H1 (cell line): ENCODE data around the gene KCNK7. TPM values are rescaled to one million over a fixed set of nuclear protein-coding genes. Genes with fewer than 3 reads are reported as not detected.

Source experiments
- CTCF ChIA-PET: fragments of 300-600 bp; sonication (Branson Sonifier 250); formaldehyde crosslinking; loops from one replicate; lab custom pipeline; 2021; ENCODE audit not compliant: partially characterized antibody; lab: Charles Lee
- POLR2A ChIA-PET: fragments of 300-600 bp; sonication (Branson Sonifier 250); formaldehyde crosslinking; loops from one replicate; lab custom pipeline; 2021; ENCODE audit warnings: inconsistent platforms; ENCODE audit not compliant: partially characterized antibody; lab: Charles Lee
- DNase-seq, 2 experiments: peaks; one replicate each; pipeline versions ENCODE4 v3.0.0 to v3.0.0-alpha.2; 2010 to 2022; ENCODE audit warnings: low spot score in 2 of 2, low read depth in 1 of 2, mixed read lengths in 1 of 2
- FAIRE-seq: peaks from 2 replicates; lab custom pipeline; 2011; peaks lifted over from hg19 to GRCh38; lab: Jason Lieb, UNC
- H2AFZ ChIP-seq: 2 replicates; pipeline ENCODE4 v1.8.1; 2012; ENCODE audit warnings: low read length, inconsistent platforms
- H2AK5ac ChIP-seq: 2 replicates; pipeline ENCODE4 v1.6.1; 2013; ENCODE audit warnings: low read depth, low read length
- H2BK120ac ChIP-seq: replicated peaks from 2 replicates; pipeline ENCODE3; 2013; ENCODE audit warnings: low read depth, low read length, inconsistent platforms
- H2BK12ac ChIP-seq: 2 replicates; pipeline ENCODE4 v1.6.1; 2013; ENCODE audit warnings: low read depth, low read length
- H2BK15ac ChIP-seq: 2 replicates; pipeline ENCODE4 v1.6.1; 2013; ENCODE audit warnings: low read length
- H2BK20ac ChIP-seq: 2 replicates; pipeline ENCODE4 v1.6.1; 2013; ENCODE audit warnings: low read length
- H2BK5ac ChIP-seq: 2 replicates; pipeline ENCODE4 v1.6.1; 2013; ENCODE audit warnings: low read depth, low read length
- H3K14ac ChIP-seq: 2 replicates; pipeline ENCODE4 v1.6.1; 2013; ENCODE audit warnings: inconsistent platforms; ENCODE audit not compliant: insufficient read length
- H3K18ac ChIP-seq: 2 replicates; pipeline ENCODE4 v1.6.1; 2013; ENCODE audit warnings: low read length; ENCODE audit errors: extremely low read depth
- H3K23ac ChIP-seq: 2 replicates; pipeline ENCODE4 v1.6.1; 2013; ENCODE audit warnings: inconsistent platforms; ENCODE audit not compliant: insufficient read length
- H3K23me2 ChIP-seq: 2 replicates; pipeline ENCODE4 v1.6.1; 2013; ENCODE audit warnings: low read depth, low read length
- H3K27ac ChIP-seq: 2 replicates; pipeline ENCODE4 v1.6.1; 2011; ENCODE audit warnings: low read depth, low read length, inconsistent platforms
- H3K27me3 ChIP-seq, 4 experiments: replicated peaks in 1 of 4; 1 replicate in 1 of 4; 2 replicates in 3 of 4; pipeline versions ENCODE4 v1.6.1 to v1.8.1; 2011 to 2013; ENCODE audit warnings: low read length in 3 of 4, mild to moderate bottlenecking in 3 of 4, inconsistent platforms in 2 of 4, mixed read lengths in 2 of 4, moderate library complexity in 1 of 4; ENCODE audit not compliant: control insufficient read depth in 3 of 4, insufficient read depth in 3 of 4; ENCODE audit errors: extremely low read depth in 1 of 4
- H3K36me3 ChIP-seq, 4 experiments: 2 replicates each; pipeline versions ENCODE4 v1.6.1 to v1.8.1; 2011 to 2013; ENCODE audit warnings: mild to moderate bottlenecking in 4 of 4, low read length in 3 of 4, moderate library complexity in 2 of 4, control low read depth in 1 of 4, inconsistent platforms in 1 of 4; ENCODE audit not compliant: insufficient read depth in 4 of 4, control insufficient read depth in 2 of 4
- H3K4ac ChIP-seq: replicated peaks from 2 replicates; pipeline ENCODE3; 2013; ENCODE audit warnings: low read length, low read depth, mixed read lengths, inconsistent platforms; ENCODE audit not compliant: insufficient read length
- H3K4me1 ChIP-seq, 4 experiments: replicated peaks in 1 of 4; 1 replicate in 1 of 4; 2 replicates in 3 of 4; pipeline versions ENCODE4 v1.6.1 to v1.8.1; 2011 to 2013; ENCODE audit warnings: low read length in 3 of 4, inconsistent platforms in 2 of 4, mixed read lengths in 1 of 4; ENCODE audit not compliant: insufficient read depth in 4 of 4, control insufficient read depth in 3 of 4
- H3K4me2 ChIP-seq, 2 experiments: 2 replicates each; pipeline versions ENCODE4 v1.6.1 to v1.8.1; 2011 to 2013; ENCODE audit warnings: low read depth in 2 of 2, low read length in 2 of 2, control low read depth in 1 of 2, inconsistent platforms in 1 of 2, mild to moderate bottlenecking in 1 of 2; ENCODE audit not compliant: insufficient read depth in 1 of 2
- H3K4me3 ChIP-seq, 4 experiments: fragments of 200-600, 300-600 bp in 1 of 4; sonication (generic), shearing (Covaris generic), sonication (Bioruptor Twin) in 1 of 4; 2 replicates each; pipeline versions ENCODE4 v1.5.1 to v1.8.1; 2011 to 2016; ENCODE audit warnings: low read length in 4 of 4, low read depth in 3 of 4, control low read depth in 2 of 4, inconsistent platforms in 2 of 4, mild to moderate bottlenecking in 2 of 4, mixed read lengths in 1 of 4, moderate library complexity in 1 of 4; ENCODE audit not compliant: insufficient read depth in 2 of 4; ENCODE audit errors: extremely low read depth in 1 of 4
- H3K56ac ChIP-seq: replicated peaks from 2 replicates; pipeline ENCODE3; 2013; ENCODE audit warnings: low read depth, mild to moderate bottlenecking, mixed read lengths, low read length, inconsistent platforms; ENCODE audit not compliant: insufficient read length
- H3K79me1 ChIP-seq: 2 replicates; pipeline ENCODE4 v1.6.1; 2013; ENCODE audit warnings: low read depth, low read length, control low read depth
- H3K79me2 ChIP-seq, 2 experiments: 2 replicates each; pipeline versions ENCODE4 v1.6.1 to v1.8.1; 2012 to 2013; ENCODE audit warnings: low read length in 2 of 2, mild to moderate bottlenecking in 2 of 2, inconsistent platforms in 1 of 2; ENCODE audit not compliant: insufficient read depth in 2 of 2, control insufficient read depth in 1 of 2
- H3K9ac ChIP-seq, 4 experiments: replicated peaks in 1 of 4; 1 replicate in 1 of 4; 2 replicates in 3 of 4; pipeline versions ENCODE4 v1.6.1 to v1.8.1; 2011 to 2013; ENCODE audit warnings: low read depth in 3 of 4, low read length in 3 of 4, control low read depth in 2 of 4, mild to moderate bottlenecking in 2 of 4, moderate library complexity in 2 of 4, inconsistent platforms in 1 of 4; ENCODE audit errors: extremely low read depth in 1 of 4
- H3K9me3 ChIP-seq, 2 experiments: 2 replicates each; pipeline versions ENCODE4 v1.6.1 to v1.8.1; 2012 to 2013; ENCODE audit warnings: mild to moderate bottlenecking in 2 of 2, moderate library complexity in 2 of 2, control low read depth in 1 of 2, inconsistent platforms in 1 of 2, low read depth in 1 of 2, low read length in 1 of 2, mixed read lengths in 1 of 2; ENCODE audit not compliant: insufficient read depth in 2 of 2
- H4K20me1 ChIP-seq, 2 experiments: replicated peaks in 1 of 2; 2 replicates each; pipeline versions ENCODE3 to v1.8.1; 2011 to 2013; ENCODE audit warnings: inconsistent platforms in 2 of 2, low read length in 2 of 2, mild to moderate bottlenecking in 1 of 2; ENCODE audit not compliant: insufficient read depth in 2 of 2, control insufficient read depth in 1 of 2
- H4K5ac ChIP-seq: 2 replicates; pipeline ENCODE4 v1.6.1; 2013; ENCODE audit warnings: low read length, low read depth, mixed read lengths, inconsistent platforms; ENCODE audit not compliant: insufficient read length
- H4K8ac ChIP-seq: 2 replicates; pipeline ENCODE4 v1.8.0; 2013; ENCODE audit warnings: mild to moderate bottlenecking, moderate library complexity, low read length, inconsistent platforms; ENCODE audit not compliant: insufficient read depth; ENCODE audit errors: extremely low read depth
- H4K91ac ChIP-seq: replicated peaks from 2 replicates; pipeline ENCODE3; 2013; ENCODE audit warnings: low read length, mixed read lengths, inconsistent platforms; ENCODE audit not compliant: insufficient read length
- ASH2L ChIP-seq: fragments of 200-600, 300-600 bp; sonication (generic); IDR thresholded peaks from one replicate; pipeline ENCODE4 v1.7.1; 2017; ENCODE audit warnings: low read length
- EZH2 ChIP-seq: fragments of 200-600 bp; sonication (generic); IDR thresholded peaks from 2 replicates; pipeline ENCODE4 v1.7.1; 2012; ENCODE audit warnings: low read depth, mild to moderate bottlenecking, moderate library complexity, low read length, inconsistent platforms; ENCODE audit not compliant: severe bottlenecking
- SIN3A ChIP-seq, 2 experiments: IDR thresholded peaks in 1 of 2; conservative IDR thresholded peaks in 1 of 2; 2 replicates each; pipeline ENCODE4 v1.6.1; 2011 to 2012; ENCODE audit warnings: low read length in 2 of 2, improper control_type of control experiment in 1 of 2, low read depth in 1 of 2, mild to moderate bottlenecking in 1 of 2
- SIX5 ChIP-seq: IDR thresholded peaks from 2 replicates; pipeline ENCODE4 v1.6.1; 2011; ENCODE audit warnings: mild to moderate bottlenecking, low read depth, low read length
- WGBS, 2 experiments: shearing (Covaris generic) in 1 of 2; methylation state at CpG; one replicate each; pipeline versions ENCODE4 v1.1.6 to v1.1.7; 2013 to 2015; ENCODE audit warnings: low lambda C conversion rate in 2 of 2, mixed read lengths in 2 of 2, inconsistent platforms in 1 of 2, low coverage in 1 of 2, missing lambda C conversion rate in 1 of 2; ENCODE audit not compliant: insufficient replicate concordance in 2 of 2, insufficient coverage in 1 of 2, insufficient read length in 1 of 2; ENCODE audit errors: extremely low coverage in 1 of 2, missing lambda C conversion rate in 1 of 2; 5-methylcytosine and 5-hydroxymethylcytosine counted together
- polyA plus RNA-seq, 7 experiments: library from polyadenylated mRNA; depleted of rRNA in 3 of 7; stranded (reverse) in 5 of 7; unstranded in 2 of 7; fragments of >200 nt in 5 of 7; fragments of 200-250 nt in 2 of 7; gene quantifications; 1 replicate in 5 of 7; 2 replicates in 1 of 7; 4 replicates in 1 of 7; pipeline versions ENCODE4 v1.2.1 to v1.2.3, GENCODE V29; 2011 to 2013; ENCODE audit warnings: missing spikeins in 2 of 7, mixed read lengths in 2 of 7
- total RNA-seq: library from RNA; stranded (reverse); fragmentation: NEBNext Ultra II Directional; extraction: Animal tissue kit (Norgen Biotek cat#: 25700); gene quantifications from 2 replicates; pipeline ENCODE4 v1.2.1, GENCODE V29; 2021
- TF ChIP-seq, protein P1 (sequence below), 3 experiments: IDR thresholded peaks; 1 replicate in 2 of 3; 2 replicates in 1 of 3; pipeline versions ENCODE4 v1.5.1 to v1.6.1; 2011; ENCODE audit warnings: low read length in 3 of 3, mild to moderate bottlenecking in 3 of 3, inconsistent platforms in 2 of 3, low read depth in 1 of 3, moderate library complexity in 1 of 3; ENCODE audit not compliant: insufficient read depth in 1 of 3; ENCODE audit errors: control extremely low read depth in 1 of 3
- TF ChIP-seq, protein P2 (sequence below): IDR thresholded peaks from 2 replicates; pipeline ENCODE4 v1.6.1; 2012; ENCODE audit warnings: inconsistent platforms
- TF ChIP-seq, protein P3 (sequence below): IDR thresholded peaks from 2 replicates; pipeline ENCODE4 v1.6.1; 2012; ENCODE audit warnings: low read length, inconsistent platforms

The KCNK7 gene
- total and polyA plus RNA-seq, 2 of the 8 experiments (the other 6 are each of a cell fraction or from before 2014, with no cell fraction given) = 0.74 to 1.0 TPM

DNA sequence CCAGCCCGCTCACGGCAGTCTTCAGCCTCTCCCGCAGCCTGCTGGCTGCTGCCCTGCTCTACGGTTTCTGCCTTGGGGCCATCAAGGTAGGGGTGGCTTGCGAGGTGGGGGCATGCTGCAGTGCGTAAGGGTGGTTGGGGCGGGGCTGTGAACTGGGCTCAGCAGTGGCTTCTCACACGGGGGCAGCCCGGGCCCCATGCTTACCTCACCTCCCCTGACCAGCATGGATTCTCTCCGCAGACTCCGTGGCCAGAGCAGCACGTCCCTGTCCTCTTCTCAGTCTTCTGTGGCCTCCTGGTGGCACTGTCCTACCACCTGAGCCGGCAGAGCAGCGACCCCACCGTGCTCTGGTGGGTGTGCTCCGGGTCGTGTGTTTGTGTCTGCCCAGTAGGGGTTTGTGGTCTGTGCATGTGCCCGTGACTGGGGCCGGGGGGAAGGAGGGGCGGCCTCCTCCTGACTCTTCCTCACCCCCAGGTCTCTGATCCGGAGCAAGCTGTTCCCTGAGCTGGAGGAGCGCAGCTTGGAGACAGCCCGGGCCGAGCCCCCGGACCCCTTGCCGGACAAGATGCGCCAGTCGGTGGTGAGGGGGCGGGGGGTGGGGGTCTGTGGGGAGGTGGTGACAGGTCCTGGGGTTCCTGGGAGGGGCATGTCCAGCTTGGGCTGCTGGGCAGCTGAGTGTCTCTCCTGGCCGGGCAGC is 29.5 kb upstream of the KCNK7 start:
- Histone ChIP-seq H3K23ac (no peak overlapping the region), H3K27ac (no peak overlapping the region), H3K14ac (no peak overlapping the region), H4K5ac (no peak overlapping the region), H2BK15ac (no peak overlapping the region), H3K4ac (no peak overlapping the region), H3K4me1 (no peaks in the 10 kb centered on the region), H2BK12ac (no peak overlapping the region), H2BK20ac (no peak overlapping the region), H2BK5ac (no peak overlapping the region), H3K23me2 (no peaks in the 10 kb centered on the region), H3K9me3 (no peaks in the 10 kb centered on the region), H3K4me3 (no peak overlapping the region), H2BK120ac (no peak overlapping the region), H4K20me1 (peaks cover 0 to 38% of the 10 kb centered on the region in 2 experiments), H3K9ac (no peak overlapping the region), H3K4me2 (no peak overlapping the region), H3K27me3 (no peaks in the 10 kb centered on the region), H3K18ac (no peak overlapping the region), H4K91ac (no peak overlapping the region), H3K79me2 (no peaks in the 10 kb centered on the region), H4K8ac (no peak overlapping the region), H3K36me3 (peaks cover 27 to 53% (median 40%) of the 10 kb centered on the region in 4 experiments; a peak in 7 of 8 replicates), H3K56ac (no peak overlapping the region), H2AK5ac (no peak overlapping the region), H3K79me1 (no peaks in the 10 kb centered on the region; the same call in 1 of the 2 replicates), H2AFZ (no peak overlapping the region)
- FAIRE-seq (no peak), DNase-seq (no peak)
- ChIA-PET POLR2A (interaction anchor here (1.1 to 4.1 kb wide), 7 partner anchors 7 to 37 kb away, joined by 3 to 40 read pairs (median 6); partner anchors contain the start of genes PCNX3 and SIPA1), CTCF (interaction anchor here (0.6 to 3.0 kb wide), 18 partner anchors 10 to 351 kb away, joined by 3 to 14 read pairs (median 3); partner anchors contain the start of gene SIPA1)
- 88% methylated on average over 28 of the region's 30 CpGs; no CpG with 5 or more reads in 1 of the 2 experiments for WGBS, 2 experiments
- no peak for TF ChIP-seq SIX5
- TF ChIP-seq, protein P1, sequence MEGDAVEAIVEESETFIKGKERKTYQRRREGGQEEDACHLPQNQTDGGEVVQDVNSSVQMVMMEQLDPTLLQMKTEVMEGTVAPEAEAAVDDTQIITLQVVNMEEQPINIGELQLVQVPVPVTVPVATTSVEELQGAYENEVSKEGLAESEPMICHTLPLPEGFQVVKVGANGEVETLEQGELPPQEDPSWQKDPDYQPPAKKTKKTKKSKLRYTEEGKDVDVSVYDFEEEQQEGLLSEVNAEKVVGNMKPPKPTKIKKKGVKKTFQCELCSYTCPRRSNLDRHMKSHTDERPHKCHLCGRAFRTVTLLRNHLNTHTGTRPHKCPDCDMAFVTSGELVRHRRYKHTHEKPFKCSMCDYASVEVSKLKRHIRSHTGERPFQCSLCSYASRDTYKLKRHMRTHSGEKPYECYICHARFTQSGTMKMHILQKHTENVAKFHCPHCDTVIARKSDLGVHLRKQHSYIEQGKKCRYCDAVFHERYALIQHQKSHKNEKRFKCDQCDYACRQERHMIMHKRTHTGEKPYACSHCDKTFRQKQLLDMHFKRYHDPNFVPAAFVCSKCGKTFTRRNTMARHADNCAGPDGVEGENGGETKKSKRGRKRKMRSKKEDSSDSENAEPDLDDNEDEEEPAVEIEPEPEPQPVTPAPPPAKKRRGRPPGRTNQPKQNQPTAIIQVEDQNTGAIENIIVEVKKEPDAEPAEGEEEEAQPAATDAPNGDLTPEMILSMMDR (IDR thresholded peaks at IDR 0.05; ENCODE audit: control extremely low read depth in 1 of 3, insufficient read depth in 1 of 3, low read depth in 1 of 3, low read length in 3 of 3) = no peak
- no peak for TF ChIP-seq SIN3A (conservative IDR thresholded peaks at IDR 0.05 in 1 of 2, IDR thresholded peaks at IDR 0.05 in 1 of 2; ENCODE audit: low read depth in 1 of 2, low read length in 2 of 2)
- TF ChIP-seq EZH2 = no peak
- TF ChIP-seq ASH2L = no peak
- TF ChIP-seq, protein P2, sequence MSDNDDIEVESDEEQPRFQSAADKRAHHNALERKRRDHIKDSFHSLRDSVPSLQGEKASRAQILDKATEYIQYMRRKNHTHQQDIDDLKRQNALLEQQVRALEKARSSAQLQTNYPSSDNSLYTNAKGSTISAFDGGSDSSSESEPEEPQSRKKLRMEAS = no peak
- TF ChIP-seq, protein P3, sequence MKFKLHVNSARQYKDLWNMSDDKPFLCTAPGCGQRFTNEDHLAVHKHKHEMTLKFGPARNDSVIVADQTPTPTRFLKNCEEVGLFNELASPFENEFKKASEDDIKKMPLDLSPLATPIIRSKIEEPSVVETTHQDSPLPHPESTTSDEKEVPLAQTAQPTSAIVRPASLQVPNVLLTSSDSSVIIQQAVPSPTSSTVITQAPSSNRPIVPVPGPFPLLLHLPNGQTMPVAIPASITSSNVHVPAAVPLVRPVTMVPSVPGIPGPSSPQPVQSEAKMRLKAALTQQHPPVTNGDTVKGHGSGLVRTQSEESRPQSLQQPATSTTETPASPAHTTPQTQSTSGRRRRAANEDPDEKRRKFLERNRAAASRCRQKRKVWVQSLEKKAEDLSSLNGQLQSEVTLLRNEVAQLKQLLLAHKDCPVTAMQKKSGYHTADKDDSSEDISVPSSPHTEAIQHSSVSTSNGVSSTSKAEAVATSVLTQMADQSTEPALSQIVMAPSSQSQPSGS = no peak
